Natural killer cell (primary cell): ENCODE measurements around the gene MARVELD2. TPM values are rescaled to one million over a fixed set of nuclear protein-coding genes. Genes with fewer than 3 reads are reported as not detected.
A peak's percentile ranks its signal among the peaks of the same experiment; 100 is the strongest.

ENCODE experiments used
- ATAC-seq, 3 donors: fragments of 150-1000 bp in 2 of 3; fragments of 200-7000 bp in 1 of 3; cut with Tn5 transposase; 1 replicate in 1 of 3; 2 replicates in 2 of 3; pipeline ENCODE4 v1.10.0; 2021; ENCODE audit warnings: mild to moderate bottlenecking in 2 of 3, moderate library complexity in 2 of 3
- DNase-seq, 2 donors: peaks; one replicate each; pipeline versions ENCODE4 v3.0.0 to v3.0.0-alpha.2; 2013 to 2021; ENCODE audit warnings: mixed read lengths in 1 of 2
- H3K27ac ChIP-seq: one replicate; pipeline ENCODE4 v1.5.1; 2013; ENCODE audit warnings: mild to moderate bottlenecking, low read length
- H3K27me3 ChIP-seq: one replicate; pipeline ENCODE4 v1.6.1; 2013; ENCODE audit warnings: low read length; ENCODE audit not compliant: control insufficient read depth, insufficient read depth
- H3K36me3 ChIP-seq: one replicate; pipeline ENCODE4 v1.6.1; 2013; ENCODE audit warnings: low read length; ENCODE audit not compliant: control insufficient read depth, insufficient read depth
- H3K4me1 ChIP-seq: one replicate; pipeline ENCODE4 v1.6.1; 2013; ENCODE audit warnings: low read length; ENCODE audit not compliant: control insufficient read depth, insufficient read depth
- H3K4me3 ChIP-seq: one replicate; pipeline ENCODE4 v1.5.1; 2013; ENCODE audit warnings: low read length
- H3K9me3 ChIP-seq: one replicate; pipeline ENCODE4 v1.6.1; 2013; ENCODE audit warnings: low read length; ENCODE audit not compliant: control insufficient read depth, insufficient read depth
- H3K27ac Mint-ChIP-seq, 2 donors: one replicate each; pipeline ENCODE4 v1.8.0; 2022; ENCODE audit warnings: mild to moderate bottlenecking in 2 of 2, mixed read lengths in 2 of 2, moderate library complexity in 1 of 2
- H3K27me3 Mint-ChIP-seq, 2 donors: one replicate each; pipeline ENCODE4 v1.8.0; 2022; ENCODE audit warnings: low read depth in 2 of 2, mixed read lengths in 2 of 2
- H3K36me3 Mint-ChIP-seq: one replicate; pipeline ENCODE4 v1.8.0; 2022; ENCODE audit warnings: mixed read lengths
- H3K4me1 Mint-ChIP-seq, 2 donors: one replicate each; pipeline ENCODE4 v1.8.0; 2022; ENCODE audit warnings: mixed read lengths in 2 of 2
- H3K4me3 Mint-ChIP-seq: one replicate; pipeline ENCODE4 v1.8.0; 2022; ENCODE audit warnings: mild to moderate bottlenecking, moderate library complexity, mixed read lengths
- H3K9me3 Mint-ChIP-seq, 2 donors: one replicate each; pipeline ENCODE4 v1.8.0; 2022; ENCODE audit warnings: mixed read lengths in 2 of 2
- CTCF ChIP-seq: fragments of 200-600 bp; IDR thresholded peaks from one replicate; pipeline ENCODE4 v1.8.0; 2022; ENCODE audit warnings: antibody characterized with exemption
- WGBS: methylation state at CpG from one replicate; pipeline ENCODE4 v1.1.7; 2013; ENCODE audit warnings: missing lambda C conversion rate; ENCODE audit not compliant: insufficient coverage; 5-methylcytosine and 5-hydroxymethylcytosine counted together
- intact Hi-C: fragments of 100-400 bp; cut with micrococcal nuclease; formaldehyde crosslinking; loops from one replicate; pipeline ENCODE4 v1.14.2; 2022
- total RNA-seq, 4 donors: library from RNA; stranded (reverse); fragments of 120-200 nt in 1 of 4; gene quantifications; one replicate each; pipeline versions ENCODE4 v1.2.3 to v1.2.4, GENCODE V29; 2013 to 2022

The MARVELD2 gene
- total RNA-seq, 3 donors from 2014 or later (not counting 1 experiment from before 2014, with no cell fraction given), result 0.50 TPM; not detected in 2

GRCh38 chr5:69378376-69378775 lies 36.5 kb upstream of the MARVELD2 start:
- no peaks in the 10 kb centered on the region for H3K27me3 ChIP-seq
- no peak for TF ChIP-seq CTCF
- H3K36me3 ChIP-seq, result peaks cover 20% of the 10 kb centered on the region
- no peak overlapping the region for H3K4me3 ChIP-seq
- no peak overlapping the region for H3K27ac ChIP-seq
- H3K27me3 Mint-ChIP-seq, result no peaks in the 10 kb centered on the region
- no peaks in the 10 kb centered on the region for H3K4me1 ChIP-seq
- H3K4me1 Mint-ChIP-seq, result no peaks in the 10 kb centered on the region
- DNase-seq (no peak), ATAC-seq (no peak)
- intact Hi-C loops, result no loop called here
- H3K9me3 ChIP-seq, result no peaks in the 10 kb centered on the region
- H3K36me3 Mint-ChIP-seq, result peaks cover 13% of the 10 kb centered on the region
- H3K4me3 Mint-ChIP-seq, result no peak overlapping the region
- H3K27ac Mint-ChIP-seq, result no peak overlapping the region
- H3K9me3 Mint-ChIP-seq, result no peaks in the 10 kb centered on the region

DNA sequence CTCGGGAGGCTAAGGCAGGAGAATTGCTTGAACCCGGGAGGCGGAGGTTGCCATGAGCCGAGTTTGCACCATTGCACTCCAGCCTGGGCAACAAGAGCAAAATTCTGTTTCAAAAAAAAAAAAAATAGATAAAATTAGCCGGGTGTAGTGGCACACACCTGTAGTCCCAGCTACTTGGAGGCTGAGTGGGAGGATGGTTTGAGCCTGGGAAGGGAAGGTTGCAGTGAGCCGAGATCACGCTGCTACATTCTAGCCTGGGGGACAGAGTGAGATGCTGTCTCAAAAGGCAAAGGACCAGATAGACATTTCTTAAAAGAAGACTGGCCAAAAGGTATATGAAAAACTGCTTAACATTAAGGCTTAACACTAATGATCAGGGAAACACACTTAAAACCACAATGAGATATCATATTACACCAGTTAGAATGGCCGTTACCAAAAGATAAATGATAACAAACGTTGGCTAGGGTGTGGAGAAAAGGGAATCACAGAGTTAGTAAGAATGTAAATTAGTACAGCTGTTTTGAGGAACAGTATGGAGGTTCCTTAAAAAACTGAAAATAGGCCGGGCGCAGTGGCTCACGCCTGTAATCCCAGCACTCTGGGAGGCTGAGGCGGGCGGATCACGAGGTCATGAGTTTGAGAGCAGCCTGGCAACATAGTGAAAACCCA lies 10.1 kb upstream of the MARVELD2 start:
- Mint-ChIP-seq H3K27ac (no peak overlapping the region), H3K36me3 (peaks cover 5% of the 10 kb centered on the region), H3K9me3 (no peaks in the 10 kb centered on the region), H3K4me1 (no peaks in the 10 kb centered on the region), H3K27me3 (no peaks in the 10 kb centered on the region), H3K4me3 (no peak overlapping the region)
- intact Hi-C loops, result no loop called here
- ATAC-seq (no peak), DNase-seq (no peak)
- no peak overlapping the region for H3K27ac ChIP-seq
- no peak overlapping the region for H3K4me3 ChIP-seq
- no peaks in the 10 kb centered on the region for H3K4me1 ChIP-seq
- no peaks in the 10 kb centered on the region for H3K9me3 ChIP-seq
- TF ChIP-seq CTCF, result no peak
- H3K36me3 ChIP-seq, result peaks cover 33% of the 10 kb centered on the region
- WGBS, result 89% methylated on average over 15 of the region's 15 CpGs
- H3K27me3 ChIP-seq, result no peaks in the 10 kb centered on the region

DNA sequence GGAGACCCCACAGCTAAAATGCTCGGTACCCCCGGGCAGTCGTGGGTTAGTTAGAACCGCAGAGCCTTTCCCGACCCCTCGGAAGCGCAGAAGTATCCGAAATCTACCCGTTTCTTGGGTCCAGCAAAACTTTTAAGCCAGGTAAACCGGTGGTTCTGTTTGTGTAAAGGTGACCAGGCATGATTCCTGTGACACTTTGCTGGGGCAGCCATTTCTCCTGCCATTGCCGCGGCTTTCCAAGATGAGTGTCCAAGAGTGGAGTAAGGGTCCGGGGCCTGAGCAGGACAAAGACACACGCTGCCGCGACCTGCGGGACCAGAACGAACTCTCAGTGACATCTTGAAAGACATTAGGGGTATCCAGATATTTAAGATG lies 655 bp downstream of the MARVELD2 start:
- Histone ChIP-seq H3K27me3 (peaks cover 5% of the 10 kb centered on the region), H3K9me3 (no peaks in the 10 kb centered on the region), H3K4me3 (peak overlapping the region; percentile 27), H3K4me1 (peaks cover 8% of the 10 kb centered on the region), H3K27ac (no peak overlapping the region), H3K36me3 (peaks cover 6% of the 10 kb centered on the region)
- Mint-ChIP-seq H3K9me3 (no peaks in the 10 kb centered on the region), H3K36me3 (no peaks in the 10 kb centered on the region), H3K4me1 (peaks cover 0 to 9% of the 10 kb centered on the region in 2 donors), H3K4me3 (peak overlapping the region; percentile 51), H3K27ac (no peak overlapping the region), H3K27me3 (no peaks in the 10 kb centered on the region)
- no peak for DNase-seq
- no peak for TF ChIP-seq CTCF
- WGBS, result 62% methylated on average over 18 of the region's 18 CpGs
- intact Hi-C loops, result no loop called here
- no peak for ATAC-seq

DNA sequence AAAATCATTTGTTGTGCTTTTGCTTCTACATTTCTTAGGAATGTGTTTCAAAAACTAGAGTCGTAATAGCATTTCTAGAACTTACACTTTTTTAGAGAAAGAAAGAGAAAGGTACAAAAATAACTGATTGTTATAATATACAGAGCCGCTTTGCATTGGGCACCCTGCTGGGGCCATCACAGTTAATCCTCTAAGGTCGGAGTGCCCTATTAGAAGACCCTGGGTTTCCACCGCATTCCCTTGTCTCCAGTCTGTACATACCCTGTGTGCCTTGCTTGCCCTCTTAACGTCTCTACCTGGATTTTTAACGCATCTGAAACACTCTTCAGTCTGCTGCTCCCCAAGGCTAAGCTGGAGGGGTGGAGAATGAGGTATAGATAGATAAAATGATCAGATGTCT lies 1.3 kb downstream of the MARVELD2 start:
- intact Hi-C loops, result no loop called here
- no peaks in the 10 kb centered on the region for H3K27me3 Mint-ChIP-seq
- WGBS, result 98% methylated on average over 5 of the region's 6 CpGs

More for the DNA sequence above, 1.3 kb downstream of the MARVELD2 start:
- DNase-seq (no peak), ATAC-seq (no peak)
- H3K9me3 ChIP-seq, result no peaks in the 10 kb centered on the region
- Mint-ChIP-seq H3K4me1 (peaks cover 0 to 9% of the 10 kb centered on the region in 2 donors), H3K4me3 (peak overlapping the region; percentile 51), H3K9me3 (no peaks in the 10 kb centered on the region), H3K36me3 (no peaks in the 10 kb centered on the region), H3K27ac (no peak overlapping the region)
- peaks cover 5% of the 10 kb centered on the region for H3K27me3 ChIP-seq
- H3K4me3 ChIP-seq, result no peak overlapping the region
- peaks cover 5% of the 10 kb centered on the region for H3K36me3 ChIP-seq
- H3K27ac ChIP-seq, result no peak overlapping the region
- no peak for TF ChIP-seq CTCF
- peaks cover 8% of the 10 kb centered on the region for H3K4me1 ChIP-seq
